ENCODE measurements around the gene WAPL.

GRCh38 chr10:86415583-86415982, 106.0 kb downstream of the WAPL start:
- TF ChIP-seq POLR2AphosphoS5 (IDR thresholded peaks at IDR 0.05; ENCODE audit: control insufficient read depth, insufficient read depth, low read depth, low read length) (no peak), ETV6 (IDR thresholded peaks at IDR 0.05; ENCODE audit: borderline replicate concordance in 1 of 2, low read depth in 2 of 2, low read length in 1 of 2) (no peak), ETV6 (CRISPR knock-in tag; IDR thresholded peaks at IDR 0.05; ENCODE audit: borderline replicate concordance) (no peak), NRF1 (conservative IDR thresholded peaks at IDR 0.05 in 1 of 2, IDR thresholded peaks at IDR 0.05 in 1 of 2) (no peak), HDAC3 (IDR thresholded peaks at IDR 0.05; ENCODE audit: borderline replicate concordance, partially characterized antibody) (no peak), NR1H2 (CRISPR knock-in tag; IDR thresholded peaks at IDR 0.05) (no peak), CTCF (IDR thresholded peaks at IDR 0.05 in 2 of 3, conservative IDR thresholded peaks at IDR 0.05 in 1 of 3; ENCODE audit: insufficient read depth in 2 of 3, low read depth in 1 of 3, low read length in 3 of 3) (no peak), REST (IDR thresholded peaks at IDR 0.05; ENCODE audit: borderline replicate concordance) (no peak), REST (CRISPR knock-in tag; IDR thresholded peaks at IDR 0.05; ENCODE audit: low read depth) (no peak), ZNF274 (IDR thresholded peaks at IDR 0.05; ENCODE audit: borderline replicate concordance, low read depth, low read length) (no peak)
- TF ChIP-seq, protein P1, sequence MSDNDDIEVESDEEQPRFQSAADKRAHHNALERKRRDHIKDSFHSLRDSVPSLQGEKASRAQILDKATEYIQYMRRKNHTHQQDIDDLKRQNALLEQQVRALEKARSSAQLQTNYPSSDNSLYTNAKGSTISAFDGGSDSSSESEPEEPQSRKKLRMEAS (CRISPR knock-in tag; IDR thresholded peaks at IDR 0.05) = no peak
- TF ChIP-seq, protein P2, sequence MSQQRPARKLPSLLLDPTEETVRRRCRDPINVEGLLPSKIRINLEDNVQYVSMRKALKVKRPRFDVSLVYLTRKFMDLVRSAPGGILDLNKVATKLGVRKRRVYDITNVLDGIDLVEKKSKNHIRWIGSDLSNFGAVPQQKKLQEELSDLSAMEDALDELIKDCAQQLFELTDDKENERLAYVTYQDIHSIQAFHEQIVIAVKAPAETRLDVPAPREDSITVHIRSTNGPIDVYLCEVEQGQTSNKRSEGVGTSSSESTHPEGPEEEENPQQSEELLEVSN (IDR thresholded peaks at IDR 0.05; ENCODE audit: borderline replicate concordance in 1 of 2, extremely low read depth in 1 of 2, insufficient read depth in 1 of 2, insufficient read length in 1 of 2, low read depth in 1 of 2, low read length in 1 of 2, poor library complexity in 1 of 2, severe bottlenecking in 1 of 2) = no peak

Data from K562 (cell line).